ENCODE data around the gene DUT. TPM values are rescaled to one million over a fixed set of nuclear protein-coding genes. Genes with fewer than 3 reads are reported as not detected.

DUT gene
- total RNA-seq, 1 experiment from 2014 or later: 84.1 TPM

GRCh38 chr15:48345516-48345915 lies 14.3 kb downstream of the DUT start:
- POLR2A ChIA-PET: interaction anchor here (0.7 kb wide), 1 partner anchor 700 kb away, joined by 3 read pairs; no protein-coding TSS in a partner anchor
- TF ChIP-seq, protein P1, sequence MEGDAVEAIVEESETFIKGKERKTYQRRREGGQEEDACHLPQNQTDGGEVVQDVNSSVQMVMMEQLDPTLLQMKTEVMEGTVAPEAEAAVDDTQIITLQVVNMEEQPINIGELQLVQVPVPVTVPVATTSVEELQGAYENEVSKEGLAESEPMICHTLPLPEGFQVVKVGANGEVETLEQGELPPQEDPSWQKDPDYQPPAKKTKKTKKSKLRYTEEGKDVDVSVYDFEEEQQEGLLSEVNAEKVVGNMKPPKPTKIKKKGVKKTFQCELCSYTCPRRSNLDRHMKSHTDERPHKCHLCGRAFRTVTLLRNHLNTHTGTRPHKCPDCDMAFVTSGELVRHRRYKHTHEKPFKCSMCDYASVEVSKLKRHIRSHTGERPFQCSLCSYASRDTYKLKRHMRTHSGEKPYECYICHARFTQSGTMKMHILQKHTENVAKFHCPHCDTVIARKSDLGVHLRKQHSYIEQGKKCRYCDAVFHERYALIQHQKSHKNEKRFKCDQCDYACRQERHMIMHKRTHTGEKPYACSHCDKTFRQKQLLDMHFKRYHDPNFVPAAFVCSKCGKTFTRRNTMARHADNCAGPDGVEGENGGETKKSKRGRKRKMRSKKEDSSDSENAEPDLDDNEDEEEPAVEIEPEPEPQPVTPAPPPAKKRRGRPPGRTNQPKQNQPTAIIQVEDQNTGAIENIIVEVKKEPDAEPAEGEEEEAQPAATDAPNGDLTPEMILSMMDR (IDR thresholded peaks at IDR 0.05; ENCODE audit: insufficient read depth in 1 of 2, low read depth in 1 of 2, low read length in 1 of 2, severe bottlenecking in 1 of 2, unreplicated experiment in 1 of 2): no peak
- H3K4me3 ChIP-seq (ENCODE audit: low read depth, low read length): no peak overlapping the region
- Mint-ChIP-seq H3K9me3 (ENCODE audit: unreplicated experiment) (no peaks in the 10 kb centered on the region), H3K4me3 (ENCODE audit: unreplicated experiment) (no peak overlapping the region), H3K27ac (ENCODE audit: unreplicated experiment) (no peak overlapping the region), H3K27me3 (ENCODE audit: insufficient read depth, unreplicated experiment) (no peaks in the 10 kb centered on the region), H3K4me1 (ENCODE audit: low read depth, unreplicated experiment) (no peaks in the 10 kb centered on the region), H3K36me3 (ENCODE audit: insufficient read depth, unreplicated experiment) (peaks cover 7% of the 10 kb centered on the region)
- no peaks in the 10 kb centered on the region for H3K4me1 ChIP-seq
- no peak for DNase-seq
- CTCF ChIA-PET: no interaction called here
- no peaks in the 10 kb centered on the region for H3K9me3 ChIP-seq
- H3K27me3 ChIP-seq (replicated peaks; ENCODE audit: control insufficient read depth, insufficient read depth, low read length): no peaks in the 10 kb centered on the region
- intact Hi-C loops (cut with micrococcal nuclease; ENCODE audit: unreplicated experiment): no loop called here
- BruUV-seq (replicated peaks): no TSS peak
- H3K36me3 ChIP-seq (ENCODE audit: control insufficient read depth, insufficient read depth, low read length): no peaks in the 10 kb centered on the region

GRCh38 chr15:48352474-48353072 lies 21.3 kb downstream of the DUT start:
- H3K4me1 Mint-ChIP-seq (ENCODE audit: low read depth, unreplicated experiment): peaks cover 13% of the 10 kb centered on the region
- intact Hi-C loops (cut with micrococcal nuclease; ENCODE audit: unreplicated experiment): loop anchor here (1.0 to 10.0 kb wide), 4 partner anchors 15 to 462 kb away; partner anchors contain the start of genes CEP152 and FBN1
- H3K4me3 Mint-ChIP-seq (ENCODE audit: unreplicated experiment): no peak overlapping the region
- no peaks in the 10 kb centered on the region for H3K27me3 Mint-ChIP-seq (ENCODE audit: insufficient read depth, unreplicated experiment)
- TF ChIP-seq, protein P1 (IDR thresholded peaks at IDR 0.05; ENCODE audit: insufficient read depth in 1 of 2, low read depth in 1 of 2, low read length in 1 of 2, severe bottlenecking in 1 of 2, unreplicated experiment in 1 of 2): peak; percentile 64 to 72
- DNase-seq: peak; percentile 62
- no peaks in the 10 kb centered on the region for H3K36me3 Mint-ChIP-seq (ENCODE audit: insufficient read depth, unreplicated experiment)
- CTCF ChIA-PET: interaction anchor here (0.6 to 2.1 kb wide), 5 partner anchors 11 to 458 kb away, joined by 3 to 13 read pairs (median 5); partner anchors contain the start of genes CEP152 and DUT
- H3K27ac Mint-ChIP-seq (ENCODE audit: unreplicated experiment): no peak overlapping the region
- Histone ChIP-seq H3K4me3 (ENCODE audit: low read depth, low read length) (no peak overlapping the region), H3K27me3 (replicated peaks; ENCODE audit: control insufficient read depth, insufficient read depth, low read length) (no peaks in the 10 kb centered on the region), H3K9me3 (no peaks in the 10 kb centered on the region), H3K4me1 (no peaks in the 10 kb centered on the region), H3K36me3 (ENCODE audit: control insufficient read depth, insufficient read depth, low read length) (no peaks in the 10 kb centered on the region)
- POLR2A ChIA-PET: no interaction called here
- no TSS peak for BruUV-seq (replicated peaks)
- H3K9me3 Mint-ChIP-seq (ENCODE audit: unreplicated experiment): no peaks in the 10 kb centered on the region

- ChIA-PET CTCF (interaction anchor here (0.7 kb wide), 1 partner anchor 126 kb away, joined by 3 read pairs; no protein-coding TSS in a partner anchor), POLR2A (no interaction called here)
- H3K4me1 ChIP-seq: no peaks in the 10 kb centered on the region
- no peaks in the 10 kb centered on the region for H3K36me3 ChIP-seq (ENCODE audit: control insufficient read depth, insufficient read depth, low read length)
- Mint-ChIP-seq H3K9me3 (ENCODE audit: unreplicated experiment) (no peaks in the 10 kb centered on the region), H3K36me3 (ENCODE audit: insufficient read depth, unreplicated experiment) (no peaks in the 10 kb centered on the region), H3K4me1 (ENCODE audit: low read depth, unreplicated experiment) (peaks cover 13% of the 10 kb centered on the region), H3K27ac (ENCODE audit: unreplicated experiment) (peak overlapping the region; percentile 20), H3K4me3 (ENCODE audit: unreplicated experiment) (peak overlapping the region; percentile 33), H3K27me3 (ENCODE audit: insufficient read depth, unreplicated experiment) (no peaks in the 10 kb centered on the region)
- peak in 1 of 2 experiments; percentile 8 for DNase-seq
- H3K4me3 ChIP-seq (ENCODE audit: low read depth, low read length): no peak overlapping the region
- BruUV-seq (replicated peaks): no TSS peak
- TF ChIP-seq, protein P1 (IDR thresholded peaks at IDR 0.05; ENCODE audit: insufficient read depth in 1 of 2, low read depth in 1 of 2, low read length in 1 of 2, severe bottlenecking in 1 of 2, unreplicated experiment in 1 of 2): no peak
- H3K9me3 ChIP-seq: no peaks in the 10 kb centered on the region
- H3K27me3 ChIP-seq (replicated peaks; ENCODE audit: control insufficient read depth, insufficient read depth, low read length): no peaks in the 10 kb centered on the region
- intact Hi-C loops (cut with micrococcal nuclease; ENCODE audit: unreplicated experiment): loop anchor here (10.0 kb wide), 2 partner anchors 290 to 460 kb away; partner anchors contain the start of genes CEP152 and FBN1
These were observed 23.6 kb downstream of the DUT start for GRCh38 chr15:48354694-48355303.
